Measurements from ENCODE around the gene RAB37. TPM values are rescaled to one million over a fixed set of nuclear protein-coding genes. Genes with fewer than 3 reads are reported as not detected.

The RAB37 gene
- polyA plus RNA-seq, 1 donor from 2014 or later, result not detected

DNA sequence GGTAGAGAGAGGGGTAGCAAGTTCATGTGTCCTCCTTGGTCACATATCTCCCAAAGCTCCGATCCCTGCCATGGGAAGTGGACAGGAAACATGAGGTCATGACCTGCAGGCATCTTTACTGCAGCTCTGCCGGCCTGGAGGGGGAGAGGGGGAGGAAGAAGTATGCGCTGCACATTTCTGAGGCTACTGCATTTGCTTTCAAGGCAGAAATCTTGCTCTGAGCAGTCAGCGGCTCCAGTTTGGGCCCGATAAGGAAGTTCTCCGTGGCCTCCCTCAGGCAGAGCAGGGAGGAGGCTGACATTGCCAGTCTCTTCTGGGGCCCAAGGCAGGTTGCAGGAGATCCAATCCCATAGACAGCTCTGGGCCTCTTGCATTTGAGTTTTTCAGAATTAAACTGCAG, 9.9 kb downstream of the RAB37 start:
- no peaks in the 10 kb centered on the region for H3K79me2 ChIP-seq (replicated peaks; ENCODE audit: insufficient read depth, low read length)
- H3K27me3 ChIP-seq (ENCODE audit: insufficient read depth, low read depth, low read length), result peaks cover 25% of the 10 kb centered on the region
- H2AFZ ChIP-seq (ENCODE audit: low read depth, low read length), result no peak overlapping the region
- no peak overlapping the region for H3K4me3 ChIP-seq (ENCODE audit: low read length)
- no peaks in the 10 kb centered on the region for H3K9me3 ChIP-seq (ENCODE audit: low read length)
- no peak overlapping the region for H3K9ac ChIP-seq (ENCODE audit: low read length)
- no peaks in the 10 kb centered on the region for H3F3A ChIP-seq (ENCODE audit: insufficient read depth, low read length, poor library complexity, severe bottlenecking)
- H3K9me2 ChIP-seq (ENCODE audit: insufficient read depth, low read length), result no peaks in the 10 kb centered on the region
- no peaks in the 10 kb centered on the region for H3K36me3 ChIP-seq (ENCODE audit: insufficient read depth, low read length)
- TF ChIP-seq EZH2 (IDR thresholded peaks at IDR 0.05; ENCODE audit: borderline replicate concordance, insufficient read depth, low read length, poor library complexity, severe bottlenecking) (no peak), EP300 (conservative IDR thresholded peaks at IDR 0.05; ENCODE audit: poor library complexity, severe bottlenecking) (no peak), POLR2AphosphoS5 (IDR thresholded peaks at IDR 0.05) (no peak), SMC3 (conservative IDR thresholded peaks at IDR 0.05; ENCODE audit: poor library complexity) (no peak), MXI1 (conservative IDR thresholded peaks at IDR 0.05; ENCODE audit: poor library complexity, severe bottlenecking) (no peak), RAD21 (conservative IDR thresholded peaks at IDR 0.05) (no peak), TAF1 (IDR thresholded peaks at IDR 0.05; ENCODE audit: low read depth) (no peak)
- TF ChIP-seq, protein P1, sequence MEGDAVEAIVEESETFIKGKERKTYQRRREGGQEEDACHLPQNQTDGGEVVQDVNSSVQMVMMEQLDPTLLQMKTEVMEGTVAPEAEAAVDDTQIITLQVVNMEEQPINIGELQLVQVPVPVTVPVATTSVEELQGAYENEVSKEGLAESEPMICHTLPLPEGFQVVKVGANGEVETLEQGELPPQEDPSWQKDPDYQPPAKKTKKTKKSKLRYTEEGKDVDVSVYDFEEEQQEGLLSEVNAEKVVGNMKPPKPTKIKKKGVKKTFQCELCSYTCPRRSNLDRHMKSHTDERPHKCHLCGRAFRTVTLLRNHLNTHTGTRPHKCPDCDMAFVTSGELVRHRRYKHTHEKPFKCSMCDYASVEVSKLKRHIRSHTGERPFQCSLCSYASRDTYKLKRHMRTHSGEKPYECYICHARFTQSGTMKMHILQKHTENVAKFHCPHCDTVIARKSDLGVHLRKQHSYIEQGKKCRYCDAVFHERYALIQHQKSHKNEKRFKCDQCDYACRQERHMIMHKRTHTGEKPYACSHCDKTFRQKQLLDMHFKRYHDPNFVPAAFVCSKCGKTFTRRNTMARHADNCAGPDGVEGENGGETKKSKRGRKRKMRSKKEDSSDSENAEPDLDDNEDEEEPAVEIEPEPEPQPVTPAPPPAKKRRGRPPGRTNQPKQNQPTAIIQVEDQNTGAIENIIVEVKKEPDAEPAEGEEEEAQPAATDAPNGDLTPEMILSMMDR (IDR thresholded peaks at IDR 0.05; ENCODE audit: poor library complexity, severe bottlenecking), result no peak
- TF ChIP-seq, protein P2, sequence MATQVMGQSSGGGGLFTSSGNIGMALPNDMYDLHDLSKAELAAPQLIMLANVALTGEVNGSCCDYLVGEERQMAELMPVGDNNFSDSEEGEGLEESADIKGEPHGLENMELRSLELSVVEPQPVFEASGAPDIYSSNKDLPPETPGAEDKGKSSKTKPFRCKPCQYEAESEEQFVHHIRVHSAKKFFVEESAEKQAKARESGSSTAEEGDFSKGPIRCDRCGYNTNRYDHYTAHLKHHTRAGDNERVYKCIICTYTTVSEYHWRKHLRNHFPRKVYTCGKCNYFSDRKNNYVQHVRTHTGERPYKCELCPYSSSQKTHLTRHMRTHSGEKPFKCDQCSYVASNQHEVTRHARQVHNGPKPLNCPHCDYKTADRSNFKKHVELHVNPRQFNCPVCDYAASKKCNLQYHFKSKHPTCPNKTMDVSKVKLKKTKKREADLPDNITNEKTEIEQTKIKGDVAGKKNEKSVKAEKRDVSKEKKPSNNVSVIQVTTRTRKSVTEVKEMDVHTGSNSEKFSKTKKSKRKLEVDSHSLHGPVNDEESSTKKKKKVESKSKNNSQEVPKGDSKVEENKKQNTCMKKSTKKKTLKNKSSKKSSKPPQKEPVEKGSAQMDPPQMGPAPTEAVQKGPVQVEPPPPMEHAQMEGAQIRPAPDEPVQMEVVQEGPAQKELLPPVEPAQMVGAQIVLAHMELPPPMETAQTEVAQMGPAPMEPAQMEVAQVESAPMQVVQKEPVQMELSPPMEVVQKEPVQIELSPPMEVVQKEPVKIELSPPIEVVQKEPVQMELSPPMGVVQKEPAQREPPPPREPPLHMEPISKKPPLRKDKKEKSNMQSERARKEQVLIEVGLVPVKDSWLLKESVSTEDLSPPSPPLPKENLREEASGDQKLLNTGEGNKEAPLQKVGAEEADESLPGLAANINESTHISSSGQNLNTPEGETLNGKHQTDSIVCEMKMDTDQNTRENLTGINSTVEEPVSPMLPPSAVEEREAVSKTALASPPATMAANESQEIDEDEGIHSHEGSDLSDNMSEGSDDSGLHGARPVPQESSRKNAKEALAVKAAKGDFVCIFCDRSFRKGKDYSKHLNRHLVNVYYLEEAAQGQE (IDR thresholded peaks at IDR 0.05; ENCODE audit: borderline replicate concordance), result no peak
- H3K4me2 ChIP-seq (ENCODE audit: low read length), result no peak overlapping the region
- H4K20me1 ChIP-seq (ENCODE audit: insufficient read depth), result no peaks in the 10 kb centered on the region
- H3K27ac ChIP-seq (ENCODE audit: low read length), result no peak overlapping the region

DNA sequence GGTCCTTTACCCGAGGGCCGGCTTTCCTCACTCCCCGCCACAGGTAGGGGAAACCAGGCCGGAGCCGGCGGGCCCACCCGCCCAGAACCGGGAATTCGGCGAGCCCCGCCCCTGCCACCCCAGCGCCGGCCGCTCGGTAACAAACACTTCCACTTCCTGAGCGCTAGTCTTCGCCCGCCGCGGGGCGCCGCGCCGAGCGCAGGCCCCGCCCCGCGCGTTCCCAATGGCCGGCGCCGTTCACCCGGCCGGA, 11.1 kb downstream of the RAB37 start:
- Histone ChIP-seq H3K9me2 (ENCODE audit: insufficient read depth, low read length) (no peaks in the 10 kb centered on the region), H2AFZ (ENCODE audit: low read depth, low read length) (no peak overlapping the region), H3K27me3 (ENCODE audit: insufficient read depth, low read depth, low read length) (peaks cover 25% of the 10 kb centered on the region), H3K79me2 (replicated peaks; ENCODE audit: insufficient read depth, low read length) (no peaks in the 10 kb centered on the region), H3K4me2 (ENCODE audit: low read length) (no peak overlapping the region), H3F3A (ENCODE audit: insufficient read depth, low read length, poor library complexity, severe bottlenecking) (no peaks in the 10 kb centered on the region), H3K36me3 (ENCODE audit: insufficient read depth, low read length) (no peaks in the 10 kb centered on the region), H3K4me3 (ENCODE audit: low read length) (peak overlapping the region; percentile 68), H4K20me1 (ENCODE audit: insufficient read depth) (no peaks in the 10 kb centered on the region), H3K9me3 (ENCODE audit: low read length) (no peaks in the 10 kb centered on the region), H3K27ac (ENCODE audit: low read length) (no peak overlapping the region), H3K9ac (ENCODE audit: low read length) (no peak overlapping the region)
- TF ChIP-seq EP300 (conservative IDR thresholded peaks at IDR 0.05; ENCODE audit: poor library complexity, severe bottlenecking), result no peak
- peak; percentile 1 for TF ChIP-seq EZH2 (IDR thresholded peaks at IDR 0.05; ENCODE audit: borderline replicate concordance, insufficient read depth, low read length, poor library complexity, severe bottlenecking)
- no peak for TF ChIP-seq RAD21 (conservative IDR thresholded peaks at IDR 0.05)
- TF ChIP-seq SMC3 (conservative IDR thresholded peaks at IDR 0.05; ENCODE audit: poor library complexity), result no peak
- TF ChIP-seq MXI1 (conservative IDR thresholded peaks at IDR 0.05; ENCODE audit: poor library complexity, severe bottlenecking), result no peak
